OCI-LY1 (cell line): ENCODE results near the gene DUOXA1.

Experiments
- H2AFZ ChIP-seq: fragments of 200-600 bp; sonication (generic), shearing (Covaris generic); 2 replicates; pipeline ENCODE4 v1.6.0; 2014; ENCODE audit warnings: antibody characterized with exemption, mild to moderate bottlenecking, low read length
- H3F3A ChIP-seq: fragments of 200-600 bp; sonication (generic), shearing (Covaris generic); 2 replicates; pipeline ENCODE4 v1.6.0; 2014; ENCODE audit warnings: mild to moderate bottlenecking, antibody characterized with exemption, low read length, moderate library complexity; ENCODE audit not compliant: insufficient read depth
- H3K27ac ChIP-seq: fragments of 200-600 bp; sonication (generic); 2 replicates; pipeline ENCODE4 v1.5.1; 2014; ENCODE audit warnings: low read length, mixed run types, mild to moderate bottlenecking, low read depth; ENCODE audit not compliant: poor library complexity, severe bottlenecking
- H3K27me3 ChIP-seq: fragments of 200-600 bp; sonication (generic); 2 replicates; pipeline ENCODE4 v1.6.0; 2014; ENCODE audit warnings: antibody characterized with exemption, mild to moderate bottlenecking, low read length, moderate library complexity; ENCODE audit not compliant: insufficient read depth
- H3K36me3 ChIP-seq: fragments of 200-600 bp; sonication (generic); 2 replicates; pipeline ENCODE4 v1.6.1; 2014; ENCODE audit warnings: mild to moderate bottlenecking, antibody characterized with exemption, low read length, moderate library complexity, mixed read lengths; ENCODE audit not compliant: insufficient read depth
- H3K4me1 ChIP-seq: fragments of 200-600 bp; sonication (generic); 2 replicates; pipeline ENCODE4 v1.5.1; 2014; ENCODE audit warnings: mild to moderate bottlenecking, low read length, moderate library complexity; ENCODE audit not compliant: insufficient read depth, severe bottlenecking
- H3K4me2 ChIP-seq: fragments of 200-600 bp; sonication (generic), shearing (Covaris generic); 2 replicates; pipeline ENCODE4 v1.6.1; 2014; ENCODE audit warnings: low read length
- H3K4me3 ChIP-seq: fragments of 200-600 bp; sonication (generic); 2 replicates; pipeline ENCODE4 v1.5.1; 2014; ENCODE audit warnings: low read length, low read depth, mild to moderate bottlenecking, mixed read lengths; ENCODE audit not compliant: poor library complexity, severe bottlenecking
- H3K79me2 ChIP-seq: fragments of 200-600 bp; shearing (Covaris generic); 2 replicates; pipeline ENCODE4 v1.6.1; 2016; ENCODE audit warnings: mixed run types, low read length, mixed read lengths; ENCODE audit not compliant: insufficient read depth
- H3K9ac ChIP-seq: fragments of 200-600 bp; sonication (generic), shearing (Covaris generic); 2 replicates; pipeline ENCODE4 v1.6.1; 2014; ENCODE audit warnings: mild to moderate bottlenecking, low read length, mixed read lengths
- H3K9me2 ChIP-seq: fragments of 200-600 bp; sonication (generic), shearing (Covaris generic); 2 replicates; pipeline ENCODE4 v1.6.1; 2014; ENCODE audit warnings: low read depth, mild to moderate bottlenecking, low read length, mixed read lengths
- H3K9me3 ChIP-seq: fragments of 200-600 bp; shearing (Covaris generic); 2 replicates; pipeline ENCODE4 v1.6.1; 2014; ENCODE audit warnings: low read length, mixed read lengths
- H4K20me1 ChIP-seq: fragments of 200-600 bp; sonication (generic), shearing (Covaris generic); 2 replicates; pipeline ENCODE4 v1.6.0; 2016; ENCODE audit warnings: mild to moderate bottlenecking, low read length; ENCODE audit not compliant: insufficient read depth
- EZH2 ChIP-seq: fragments of 200-600 bp; sonication (generic), shearing (Covaris generic); IDR thresholded peaks from 2 replicates; pipeline ENCODE4 v1.8.0; 2017; ENCODE audit warnings: borderline replicate concordance, mixed run types, mild to moderate bottlenecking, antibody characterized with exemption, low read length, moderate library complexity, mixed read lengths
- TF ChIP-seq, protein P1 (sequence below): fragments of 200-600 bp; sonication (generic), shearing (Covaris generic); IDR thresholded peaks from 2 replicates; pipeline ENCODE4 v1.5.1; 2017; ENCODE audit warnings: mild to moderate bottlenecking, antibody characterized with exemption, low read length, moderate library complexity, mixed read lengths

Gene DUOXA1

DNA sequence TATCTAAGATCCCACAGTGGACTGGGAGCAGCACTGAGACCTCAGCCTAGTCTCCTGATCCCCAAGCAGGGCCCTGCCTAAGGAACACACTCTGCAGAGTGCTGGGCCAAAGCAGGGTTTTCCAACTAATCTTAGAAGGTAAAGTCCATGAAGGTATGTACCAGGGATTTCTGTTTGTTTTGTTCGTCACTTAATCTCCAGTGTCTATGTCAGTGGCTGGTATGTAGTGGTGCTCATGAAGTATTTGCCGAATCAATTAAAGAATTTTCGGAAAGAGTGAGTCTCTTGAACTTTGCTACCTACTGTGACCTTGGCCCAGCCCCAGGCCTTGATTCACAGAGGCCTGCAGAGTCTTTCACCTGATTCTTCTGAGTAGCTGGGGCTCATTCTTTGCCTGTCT is 1.8 kb upstream of the DUOXA1 start:
- no peak overlapping the region for H3K4me3 ChIP-seq
- TF ChIP-seq, protein P1, sequence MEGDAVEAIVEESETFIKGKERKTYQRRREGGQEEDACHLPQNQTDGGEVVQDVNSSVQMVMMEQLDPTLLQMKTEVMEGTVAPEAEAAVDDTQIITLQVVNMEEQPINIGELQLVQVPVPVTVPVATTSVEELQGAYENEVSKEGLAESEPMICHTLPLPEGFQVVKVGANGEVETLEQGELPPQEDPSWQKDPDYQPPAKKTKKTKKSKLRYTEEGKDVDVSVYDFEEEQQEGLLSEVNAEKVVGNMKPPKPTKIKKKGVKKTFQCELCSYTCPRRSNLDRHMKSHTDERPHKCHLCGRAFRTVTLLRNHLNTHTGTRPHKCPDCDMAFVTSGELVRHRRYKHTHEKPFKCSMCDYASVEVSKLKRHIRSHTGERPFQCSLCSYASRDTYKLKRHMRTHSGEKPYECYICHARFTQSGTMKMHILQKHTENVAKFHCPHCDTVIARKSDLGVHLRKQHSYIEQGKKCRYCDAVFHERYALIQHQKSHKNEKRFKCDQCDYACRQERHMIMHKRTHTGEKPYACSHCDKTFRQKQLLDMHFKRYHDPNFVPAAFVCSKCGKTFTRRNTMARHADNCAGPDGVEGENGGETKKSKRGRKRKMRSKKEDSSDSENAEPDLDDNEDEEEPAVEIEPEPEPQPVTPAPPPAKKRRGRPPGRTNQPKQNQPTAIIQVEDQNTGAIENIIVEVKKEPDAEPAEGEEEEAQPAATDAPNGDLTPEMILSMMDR: no peak
- no peak for TF ChIP-seq EZH2
- no peak overlapping the region for H2AFZ ChIP-seq
- H3K4me2 ChIP-seq: no peak overlapping the region
- no peaks in the 10 kb centered on the region for H3K4me1 ChIP-seq
- peaks cover 4% of the 10 kb centered on the region; the same call in 1 of the 2 replicates for H3K27me3 ChIP-seq
- no peaks in the 10 kb centered on the region for H3K79me2 ChIP-seq
- no peaks in the 10 kb centered on the region for H3K9me2 ChIP-seq
- no peaks in the 10 kb centered on the region for H4K20me1 ChIP-seq
- no peak overlapping the region for H3K27ac ChIP-seq
- H3K36me3 ChIP-seq: no peaks in the 10 kb centered on the region
- H3F3A ChIP-seq: no peaks in the 10 kb centered on the region
- no peaks in the 10 kb centered on the region for H3K9me3 ChIP-seq
- H3K9ac ChIP-seq: no peak overlapping the region

DNA sequence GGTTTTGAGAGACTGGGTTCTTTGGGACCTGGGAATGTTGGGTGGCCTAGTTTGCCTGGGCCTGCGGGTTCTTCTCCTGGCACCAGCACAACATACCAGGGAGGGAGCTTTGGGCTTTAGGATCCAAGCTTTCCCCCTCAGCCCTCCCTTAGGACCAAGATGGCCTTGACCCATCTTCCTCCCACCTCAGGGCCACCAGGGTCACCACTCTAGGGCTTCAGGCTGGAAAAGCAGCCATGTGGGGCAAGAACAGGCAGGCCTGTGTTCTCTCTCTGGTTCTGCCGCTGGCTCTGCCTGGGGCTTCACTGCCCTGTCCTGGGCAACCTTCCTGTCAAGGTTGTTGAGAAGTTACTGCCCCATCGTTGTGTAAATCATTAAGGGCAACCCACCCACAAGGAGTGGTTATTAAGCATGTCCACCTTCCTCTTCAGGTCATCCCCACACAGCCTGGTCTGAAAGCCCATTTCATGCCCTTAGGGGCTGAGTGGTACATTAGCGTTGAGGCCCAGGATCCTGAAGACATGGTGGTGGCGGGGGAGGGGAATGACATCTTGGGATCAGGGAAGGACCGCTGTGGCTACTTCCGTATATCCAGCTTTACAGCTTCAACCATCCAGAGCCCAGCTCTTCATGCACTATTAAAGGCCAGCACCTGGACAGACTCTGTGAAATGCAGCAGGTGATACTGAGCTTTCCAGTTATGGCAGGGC is 767 bp upstream of the DUOXA1 start:
- no peak overlapping the region for H3K9ac ChIP-seq

DNA sequence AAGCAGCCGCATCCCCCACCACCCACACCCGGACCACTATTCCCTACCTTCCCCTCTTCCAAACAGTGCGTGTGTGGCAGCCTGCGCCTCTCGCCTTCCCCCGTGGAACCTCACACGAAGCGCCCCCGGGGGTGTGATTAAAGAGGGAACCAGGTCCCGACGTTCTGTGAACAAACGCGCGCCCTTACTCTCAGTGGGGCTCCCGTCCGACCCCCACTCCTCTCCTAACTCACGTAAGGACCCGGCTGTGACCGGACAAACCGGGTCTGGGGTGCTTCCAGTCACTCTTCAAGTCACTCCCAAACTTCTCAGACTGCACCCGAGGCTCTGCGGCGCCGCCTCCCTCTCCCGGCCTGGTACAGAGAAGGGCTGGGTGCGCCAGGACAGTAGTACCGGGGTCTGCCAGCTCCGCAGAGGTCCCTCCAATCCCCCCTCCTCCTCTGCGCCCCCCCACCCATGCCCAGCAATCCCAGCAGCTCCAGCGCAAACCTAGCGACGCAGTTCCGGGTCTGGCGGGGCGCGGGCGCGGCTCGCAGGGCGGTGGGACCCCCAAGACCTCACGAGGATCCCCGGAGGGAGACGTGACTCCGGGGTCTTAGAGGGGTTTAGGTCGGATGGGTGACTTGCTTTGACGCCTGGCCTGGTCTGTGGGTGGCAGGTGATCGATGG is 574 bp downstream of the DUOXA1 start:
- Histone ChIP-seq H3K9me2 (no peaks in the 10 kb centered on the region), H3K9ac (no peak overlapping the region), H3K27ac (no peak overlapping the region), H3F3A (no peaks in the 10 kb centered on the region), H3K27me3 (no peaks in the 10 kb centered on the region), H3K4me3 (no peak overlapping the region), H3K79me2 (no peaks in the 10 kb centered on the region), H4K20me1 (no peaks in the 10 kb centered on the region), H3K9me3 (no peaks in the 10 kb centered on the region), H3K4me2 (no peak overlapping the region), H3K4me1 (no peaks in the 10 kb centered on the region), H3K36me3 (no peaks in the 10 kb centered on the region), H2AFZ (no peak overlapping the region)
- TF ChIP-seq, protein P1: no peak
- no peak for TF ChIP-seq EZH2

More for the DNA sequence above, 767 bp upstream of the DUOXA1 start:
- no peak overlapping the region for H2AFZ ChIP-seq
- H3F3A ChIP-seq: no peaks in the 10 kb centered on the region
- no peaks in the 10 kb centered on the region for H4K20me1 ChIP-seq
- H3K79me2 ChIP-seq: no peaks in the 10 kb centered on the region
- no peak overlapping the region for H3K27ac ChIP-seq
- H3K9me3 ChIP-seq: no peaks in the 10 kb centered on the region
- H3K9me2 ChIP-seq: no peaks in the 10 kb centered on the region
- TF ChIP-seq EZH2: no peak
- TF ChIP-seq, protein P1: no peak
- H3K27me3 ChIP-seq: peaks cover 4% of the 10 kb centered on the region; the same call in 1 of the 2 replicates
- H3K4me2 ChIP-seq: no peak overlapping the region
- H3K4me1 ChIP-seq: no peaks in the 10 kb centered on the region
- H3K36me3 ChIP-seq: no peaks in the 10 kb centered on the region
- H3K4me3 ChIP-seq: no peak overlapping the region
